Measurements from ENCODE around the gene SCYL1.

DNA sequence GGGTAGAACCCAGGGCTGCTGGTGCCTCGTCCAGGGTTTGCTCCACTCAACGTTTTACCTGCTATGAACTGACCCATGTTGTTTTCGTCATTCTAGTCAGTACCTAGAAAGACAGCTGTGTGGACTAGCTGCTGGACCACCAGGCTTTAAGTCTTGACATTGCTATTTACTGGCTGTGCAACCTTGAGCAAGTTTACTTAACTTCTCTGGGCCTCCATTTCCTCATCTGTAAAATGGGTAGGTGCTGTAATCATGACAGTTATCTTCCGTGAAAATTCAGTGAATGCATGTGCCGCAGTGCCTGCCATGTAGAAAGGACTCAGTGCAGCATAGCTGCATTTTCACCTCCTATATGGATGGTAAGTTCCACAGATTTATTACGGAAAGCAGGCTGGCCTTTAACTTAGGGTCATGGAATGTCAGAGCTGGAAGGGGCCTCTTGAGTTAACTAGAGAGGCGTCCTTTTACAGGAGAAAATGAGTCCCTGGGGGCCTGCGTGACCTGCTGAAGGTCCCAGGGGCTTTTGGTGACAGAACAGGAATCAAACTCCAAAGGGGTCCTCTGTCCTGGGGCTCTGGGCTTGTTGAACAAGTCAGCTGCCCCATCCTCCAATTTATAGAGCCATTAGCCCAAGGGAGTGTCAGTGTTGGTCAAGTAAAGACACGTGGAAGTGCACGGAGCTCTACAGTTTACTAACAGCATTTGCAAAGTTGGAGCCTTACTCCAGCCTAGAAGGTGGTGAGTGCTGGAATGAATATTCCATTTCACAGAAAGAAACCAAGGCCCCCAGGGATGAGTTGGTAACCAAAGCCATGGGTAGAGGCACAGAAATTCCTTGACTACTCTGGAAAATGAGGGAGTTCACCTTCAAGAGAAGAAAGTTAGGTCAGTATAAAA lies 38.1 kb upstream of the SCYL1 start:
- TF ChIP-seq, protein P1, sequence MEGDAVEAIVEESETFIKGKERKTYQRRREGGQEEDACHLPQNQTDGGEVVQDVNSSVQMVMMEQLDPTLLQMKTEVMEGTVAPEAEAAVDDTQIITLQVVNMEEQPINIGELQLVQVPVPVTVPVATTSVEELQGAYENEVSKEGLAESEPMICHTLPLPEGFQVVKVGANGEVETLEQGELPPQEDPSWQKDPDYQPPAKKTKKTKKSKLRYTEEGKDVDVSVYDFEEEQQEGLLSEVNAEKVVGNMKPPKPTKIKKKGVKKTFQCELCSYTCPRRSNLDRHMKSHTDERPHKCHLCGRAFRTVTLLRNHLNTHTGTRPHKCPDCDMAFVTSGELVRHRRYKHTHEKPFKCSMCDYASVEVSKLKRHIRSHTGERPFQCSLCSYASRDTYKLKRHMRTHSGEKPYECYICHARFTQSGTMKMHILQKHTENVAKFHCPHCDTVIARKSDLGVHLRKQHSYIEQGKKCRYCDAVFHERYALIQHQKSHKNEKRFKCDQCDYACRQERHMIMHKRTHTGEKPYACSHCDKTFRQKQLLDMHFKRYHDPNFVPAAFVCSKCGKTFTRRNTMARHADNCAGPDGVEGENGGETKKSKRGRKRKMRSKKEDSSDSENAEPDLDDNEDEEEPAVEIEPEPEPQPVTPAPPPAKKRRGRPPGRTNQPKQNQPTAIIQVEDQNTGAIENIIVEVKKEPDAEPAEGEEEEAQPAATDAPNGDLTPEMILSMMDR (IDR thresholded peaks at IDR 0.05): no peak
- no peak for TF ChIP-seq EZH2phosphoT487 (IDR thresholded peaks at IDR 0.05)
- no peak for TF ChIP-seq EZH2 (IDR thresholded peaks at IDR 0.05)

All from neural progenitor cell (in vitro differentiated cells).